Measurements from ENCODE around the gene PLA2G1B.

DNA sequence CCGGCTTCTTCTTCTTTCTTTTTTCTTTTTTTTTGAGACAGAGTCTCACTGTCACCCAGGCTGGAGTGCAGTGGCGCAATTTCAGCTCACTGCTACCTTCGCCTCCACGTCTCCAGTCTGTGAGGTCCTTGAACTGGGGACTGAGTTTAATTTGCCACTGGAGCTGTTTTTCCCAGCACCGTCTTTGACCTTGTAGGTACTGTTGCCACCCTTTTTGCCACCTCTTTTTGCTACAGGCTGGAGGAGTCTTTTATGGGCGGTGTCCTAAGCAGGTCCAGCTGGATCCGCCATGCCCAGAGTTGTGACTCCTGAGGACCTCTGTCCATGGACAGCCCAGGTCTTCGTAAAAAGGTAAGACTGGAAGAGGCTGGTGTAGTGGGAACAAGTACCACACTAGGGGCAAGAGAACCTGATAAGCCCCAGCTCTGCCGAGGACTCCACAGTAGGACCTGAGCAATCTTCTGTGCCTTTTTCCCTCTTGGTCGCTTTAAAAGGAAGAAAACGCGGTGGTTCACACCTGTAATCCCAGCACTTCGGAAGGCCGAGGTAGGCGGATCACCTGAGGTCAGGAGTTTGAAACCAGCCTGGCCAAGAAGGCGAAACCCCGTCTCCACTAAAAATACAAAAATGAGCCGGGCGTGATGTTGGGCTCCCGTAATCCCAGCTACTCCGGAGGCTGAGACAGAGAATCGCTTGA is 36.8 kb downstream of the PLA2G1B start:
- TF ChIP-seq POLR2AphosphoS5 (IDR thresholded peaks at IDR 0.05; ENCODE audit: low read depth, low read length) (no peak), TAF1 (IDR thresholded peaks at IDR 0.05; ENCODE audit: borderline replicate concordance, insufficient read depth, low read length) (no peak), SIN3A (IDR thresholded peaks at IDR 0.05; ENCODE audit: borderline replicate concordance, insufficient read depth, low read length) (no peak), FOXP2 (optimal IDR thresholded peaks at IDR 0.05; ENCODE audit: borderline replicate concordance, extremely low read depth, extremely low read length, insufficient read depth) (no peak)
- TF ChIP-seq, protein P1, sequence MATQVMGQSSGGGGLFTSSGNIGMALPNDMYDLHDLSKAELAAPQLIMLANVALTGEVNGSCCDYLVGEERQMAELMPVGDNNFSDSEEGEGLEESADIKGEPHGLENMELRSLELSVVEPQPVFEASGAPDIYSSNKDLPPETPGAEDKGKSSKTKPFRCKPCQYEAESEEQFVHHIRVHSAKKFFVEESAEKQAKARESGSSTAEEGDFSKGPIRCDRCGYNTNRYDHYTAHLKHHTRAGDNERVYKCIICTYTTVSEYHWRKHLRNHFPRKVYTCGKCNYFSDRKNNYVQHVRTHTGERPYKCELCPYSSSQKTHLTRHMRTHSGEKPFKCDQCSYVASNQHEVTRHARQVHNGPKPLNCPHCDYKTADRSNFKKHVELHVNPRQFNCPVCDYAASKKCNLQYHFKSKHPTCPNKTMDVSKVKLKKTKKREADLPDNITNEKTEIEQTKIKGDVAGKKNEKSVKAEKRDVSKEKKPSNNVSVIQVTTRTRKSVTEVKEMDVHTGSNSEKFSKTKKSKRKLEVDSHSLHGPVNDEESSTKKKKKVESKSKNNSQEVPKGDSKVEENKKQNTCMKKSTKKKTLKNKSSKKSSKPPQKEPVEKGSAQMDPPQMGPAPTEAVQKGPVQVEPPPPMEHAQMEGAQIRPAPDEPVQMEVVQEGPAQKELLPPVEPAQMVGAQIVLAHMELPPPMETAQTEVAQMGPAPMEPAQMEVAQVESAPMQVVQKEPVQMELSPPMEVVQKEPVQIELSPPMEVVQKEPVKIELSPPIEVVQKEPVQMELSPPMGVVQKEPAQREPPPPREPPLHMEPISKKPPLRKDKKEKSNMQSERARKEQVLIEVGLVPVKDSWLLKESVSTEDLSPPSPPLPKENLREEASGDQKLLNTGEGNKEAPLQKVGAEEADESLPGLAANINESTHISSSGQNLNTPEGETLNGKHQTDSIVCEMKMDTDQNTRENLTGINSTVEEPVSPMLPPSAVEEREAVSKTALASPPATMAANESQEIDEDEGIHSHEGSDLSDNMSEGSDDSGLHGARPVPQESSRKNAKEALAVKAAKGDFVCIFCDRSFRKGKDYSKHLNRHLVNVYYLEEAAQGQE (IDR thresholded peaks at IDR 0.05; ENCODE audit: insufficient read depth in 1 of 2, low read depth in 2 of 2, low read length in 2 of 2): no peak
